AG10803 (cell line): ENCODE data around the gene AFF3.

ENCODE experiments used
- DNase-seq: peaks from one replicate; pipeline ENCODE4 v3.0.0; 2010; ENCODE audit warnings: low read depth
- H3K4me3 ChIP-seq: 2 replicates; pipeline ENCODE4 v1.5.1; 2011; ENCODE audit warnings: mild to moderate bottlenecking, low read length, control low read depth
- TF ChIP-seq, protein P1 (sequence below): conservative IDR thresholded peaks from 2 replicates; pipeline ENCODE4 v1.5.1; 2011; ENCODE audit warnings: mild to moderate bottlenecking, low read length, control low read depth, inconsistent platforms

AFF3 gene

DNA sequence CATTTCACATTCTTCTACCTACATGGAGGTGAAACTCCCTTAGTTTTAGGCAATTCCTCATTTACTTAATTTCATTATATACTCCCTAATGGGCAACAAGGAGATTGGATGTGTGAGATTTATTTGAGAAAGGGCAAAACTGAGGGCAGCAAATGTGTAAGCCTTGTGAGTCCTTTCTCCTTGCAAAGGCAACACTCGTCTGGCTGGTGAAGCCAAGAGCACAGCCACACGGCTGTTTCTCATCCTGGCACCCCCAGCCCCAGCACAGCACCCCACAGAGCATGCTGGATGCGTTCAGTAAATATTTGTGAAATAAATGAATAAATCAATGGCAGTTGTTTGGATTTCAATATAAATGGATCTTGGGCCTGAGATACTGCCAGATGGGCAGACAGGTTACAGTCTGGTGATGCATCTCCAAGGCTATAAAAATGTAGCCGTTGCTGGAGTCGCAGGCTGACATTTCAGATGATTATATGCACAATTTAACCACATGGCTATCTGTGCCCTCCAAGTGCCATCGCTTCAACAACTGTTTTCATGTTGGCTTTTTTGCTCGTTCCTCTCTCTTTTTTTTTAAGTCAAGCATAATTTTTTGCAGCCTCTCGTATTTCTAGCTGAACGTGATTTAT lies 498.5 kb downstream of the AFF3 start:
- TF ChIP-seq, protein P1, sequence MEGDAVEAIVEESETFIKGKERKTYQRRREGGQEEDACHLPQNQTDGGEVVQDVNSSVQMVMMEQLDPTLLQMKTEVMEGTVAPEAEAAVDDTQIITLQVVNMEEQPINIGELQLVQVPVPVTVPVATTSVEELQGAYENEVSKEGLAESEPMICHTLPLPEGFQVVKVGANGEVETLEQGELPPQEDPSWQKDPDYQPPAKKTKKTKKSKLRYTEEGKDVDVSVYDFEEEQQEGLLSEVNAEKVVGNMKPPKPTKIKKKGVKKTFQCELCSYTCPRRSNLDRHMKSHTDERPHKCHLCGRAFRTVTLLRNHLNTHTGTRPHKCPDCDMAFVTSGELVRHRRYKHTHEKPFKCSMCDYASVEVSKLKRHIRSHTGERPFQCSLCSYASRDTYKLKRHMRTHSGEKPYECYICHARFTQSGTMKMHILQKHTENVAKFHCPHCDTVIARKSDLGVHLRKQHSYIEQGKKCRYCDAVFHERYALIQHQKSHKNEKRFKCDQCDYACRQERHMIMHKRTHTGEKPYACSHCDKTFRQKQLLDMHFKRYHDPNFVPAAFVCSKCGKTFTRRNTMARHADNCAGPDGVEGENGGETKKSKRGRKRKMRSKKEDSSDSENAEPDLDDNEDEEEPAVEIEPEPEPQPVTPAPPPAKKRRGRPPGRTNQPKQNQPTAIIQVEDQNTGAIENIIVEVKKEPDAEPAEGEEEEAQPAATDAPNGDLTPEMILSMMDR: no peak
- DNase-seq: no peak
- no peak overlapping the region for H3K4me3 ChIP-seq

DNA sequence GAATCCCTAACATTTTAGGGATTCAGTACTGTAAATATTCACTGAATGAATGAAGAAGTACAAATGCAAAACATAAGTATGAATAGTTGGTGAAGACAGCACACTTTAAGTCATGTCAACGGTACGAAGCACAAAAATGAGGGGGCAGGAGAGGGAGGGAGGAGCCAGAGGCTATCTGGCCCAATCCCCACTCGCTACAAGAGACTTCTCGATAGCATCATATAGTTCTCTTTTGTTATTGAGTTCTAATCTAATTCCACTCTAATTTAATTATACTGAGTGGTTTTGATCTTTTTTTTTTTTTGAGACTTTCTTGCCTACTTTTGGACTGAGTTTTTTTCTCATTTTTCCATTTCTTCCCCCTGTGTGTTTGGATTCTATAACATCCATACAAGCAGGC lies 500.4 kb downstream of the AFF3 start:
- TF ChIP-seq, protein P1: no peak
- H3K4me3 ChIP-seq: no peak overlapping the region
- no peak for DNase-seq

DNA sequence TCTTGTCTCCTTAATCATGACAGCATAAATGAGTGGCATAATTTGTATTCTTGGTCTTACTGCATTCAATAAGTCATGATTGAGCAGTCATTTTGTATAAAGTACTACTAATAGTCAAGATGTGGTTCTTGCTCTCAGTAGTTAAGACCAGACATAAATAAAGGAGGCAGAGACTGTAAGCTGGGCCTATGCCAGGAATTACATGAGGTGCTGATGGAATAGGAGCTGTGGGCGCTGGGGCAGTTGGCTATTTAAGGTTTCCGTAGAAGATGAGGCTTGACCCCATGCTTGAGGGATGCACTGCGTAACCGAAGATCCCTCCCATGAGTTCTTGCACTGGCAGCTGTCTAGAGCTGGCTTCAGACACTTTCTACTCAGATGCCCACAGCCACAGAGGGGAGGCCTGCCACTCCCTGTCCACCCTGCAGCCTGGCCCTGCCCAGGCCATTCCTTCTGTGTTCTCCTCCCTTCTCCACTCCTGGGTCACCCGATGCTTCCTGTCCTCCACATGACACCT lies 501.7 kb downstream of the AFF3 start:
- TF ChIP-seq, protein P1: no peak
- H3K4me3 ChIP-seq: no peak overlapping the region

DNA sequence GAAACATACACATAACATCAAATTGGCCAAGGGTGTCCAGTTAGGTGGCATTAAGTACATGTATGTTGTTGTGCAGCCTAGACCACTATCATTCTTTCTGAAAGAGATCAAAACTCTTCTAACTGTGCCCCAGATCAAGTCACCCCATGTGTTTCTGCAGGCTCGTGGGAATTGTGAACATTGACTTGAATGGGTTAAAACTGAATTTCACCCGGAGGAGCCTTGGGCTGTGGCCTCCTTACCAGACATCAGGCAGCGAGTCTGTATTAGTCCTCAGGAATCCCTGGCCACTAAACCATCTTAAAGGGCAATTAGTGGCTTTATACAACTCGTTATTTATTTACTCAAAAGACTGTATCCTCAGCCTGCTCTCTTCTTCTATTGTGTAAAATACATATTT lies 503.6 kb downstream of the AFF3 start:
- DNase-seq: no peak
- TF ChIP-seq, protein P1: no peak

More for the DNA sequence above, 501.7 kb downstream of the AFF3 start:
- no peak for DNase-seq

DNA sequence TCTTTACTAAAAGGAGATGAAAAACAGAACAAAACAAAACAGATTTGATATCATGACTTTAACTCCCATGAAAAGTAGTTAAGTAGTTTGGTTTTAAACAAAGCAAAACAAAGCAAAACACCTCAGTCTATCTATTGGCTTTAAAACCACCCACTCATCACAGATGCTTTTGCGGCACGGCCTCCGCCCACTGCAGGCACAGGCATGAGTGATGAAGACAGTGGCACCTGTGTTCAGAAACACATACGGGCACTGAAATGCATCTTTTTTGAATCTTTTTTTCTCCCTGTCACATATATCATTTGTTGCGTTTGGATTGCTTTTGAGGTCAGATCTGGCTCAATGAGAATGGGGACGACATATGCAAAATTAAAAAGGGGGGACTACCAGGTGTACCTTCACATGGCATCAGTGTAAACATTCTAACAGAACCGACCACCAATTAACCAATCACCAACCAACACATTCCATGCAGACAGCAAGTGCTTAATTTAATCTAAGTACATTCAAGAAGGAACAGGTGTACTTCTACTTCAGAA lies 505.2 kb downstream of the AFF3 start:
- no peak for DNase-seq
- TF ChIP-seq, protein P1: no peak
- no peak overlapping the region for H3K4me3 ChIP-seq

More for the DNA sequence above, 503.6 kb downstream of the AFF3 start:
- H3K4me3 ChIP-seq: no peak overlapping the region

DNA sequence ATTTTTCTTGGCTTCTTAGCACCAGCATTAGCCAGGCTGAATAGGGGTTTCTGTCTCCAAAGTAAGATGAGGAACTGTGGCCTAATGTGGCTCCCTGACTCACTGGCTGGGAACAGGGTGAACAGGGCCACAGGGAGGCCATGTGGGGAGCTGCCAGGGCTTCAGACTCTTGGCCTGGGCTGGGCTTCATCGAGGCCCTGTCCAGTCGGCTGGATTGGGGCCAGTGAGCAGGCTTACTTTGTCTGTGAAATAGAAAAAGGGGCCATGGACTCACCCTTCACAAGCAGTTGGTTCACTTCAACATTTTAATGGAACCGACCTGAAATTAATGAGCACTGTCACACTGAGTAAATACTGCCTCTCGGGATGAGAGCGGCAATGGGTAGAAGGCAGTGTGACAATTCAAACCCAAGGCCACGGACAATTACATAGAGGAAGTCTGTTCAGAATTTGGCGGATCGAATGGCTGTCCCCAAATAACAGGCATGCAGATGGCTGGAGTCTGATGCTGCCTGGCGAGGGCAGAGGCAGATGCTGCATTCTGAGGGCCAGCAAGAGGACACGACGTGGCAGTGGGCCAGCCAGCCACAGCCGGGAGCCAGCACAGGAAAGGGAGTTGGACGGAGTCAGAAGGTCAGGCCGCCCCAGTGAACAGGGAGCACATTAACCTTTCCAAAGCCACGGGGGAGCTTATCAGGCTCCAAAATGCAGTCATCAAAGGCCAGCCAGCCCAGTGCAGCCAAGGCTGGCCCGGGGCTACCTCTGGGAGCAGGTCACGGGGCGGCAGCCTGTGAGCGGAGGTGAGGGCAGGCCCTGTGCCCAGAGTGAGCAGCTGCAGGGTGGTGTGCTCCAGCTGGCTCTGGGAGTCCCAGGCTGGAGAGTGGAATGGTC lies 506.0 kb downstream of the AFF3 start:
- TF ChIP-seq, protein P1: no peak
- no peak overlapping the region for H3K4me3 ChIP-seq
- DNase-seq: peak; percentile 22
